HepG2 (cell line): ENCODE data around the gene MARCHF9. TPM values are rescaled to one million over a fixed set of nuclear protein-coding genes. Genes with fewer than 3 reads are reported as not detected.
A peak's percentile ranks its signal among the peaks of the same experiment; 100 is the strongest.

Source experiments
- DMAP1 ChIP-seq: IDR thresholded peaks from 2 replicates; pipeline ENCODE4 v1.6.1; 2016
- ELF3 ChIP-seq: IDR thresholded peaks from 2 replicates; pipeline ENCODE4 v1.6.1; 2016; ENCODE audit warnings: missing genetic modification reagents, missing compliant biosample characterization
- HDAC6 ChIP-seq: fragments of 200-600 bp; sonication (generic); IDR thresholded peaks from 2 replicates; pipeline ENCODE4 v1.7.0; 2017; ENCODE audit warnings: mild to moderate bottlenecking, antibody characterized with exemption, low read length, low read depth
- HNRNPK ChIP-seq: fragments of 200-400 bp; formaldehyde crosslinking; IDR thresholded peaks from 2 replicates; pipeline ENCODE4 v1.6.1; 2018; ENCODE audit warnings: low read length, low read depth, moderate library complexity, mild to moderate bottlenecking; ENCODE audit not compliant: poor library complexity, severe bottlenecking
- JDP2 ChIP-seq: sonication (generic); formaldehyde crosslinking; IDR thresholded peaks from 2 replicates; pipeline ENCODE4 v1.8.1; 2022; ENCODE audit warnings: missing genetic modification reagents, borderline replicate concordance
- JUN ChIP-seq: sonication (generic); formaldehyde crosslinking; IDR thresholded peaks from 2 replicates; pipeline ENCODE4 v1.4.0; 2020; ENCODE audit warnings: mild to moderate bottlenecking, missing genetic modification reagents
- KDM6A ChIP-seq: IDR thresholded peaks from 2 replicates; pipeline ENCODE4 v1.6.1; 2016; ENCODE audit warnings: low read depth
- MXD4 ChIP-seq: IDR thresholded peaks from 2 replicates; pipeline ENCODE4 v1.6.1; 2016; ENCODE audit warnings: mild to moderate bottlenecking, missing biosample characterization, missing genetic modification reagents
- MYC ChIP-seq: sonication (generic); formaldehyde crosslinking; IDR thresholded peaks from 2 replicates; pipeline ENCODE4 v1.9.0; 2021; ENCODE audit warnings: missing genetic modification reagents, borderline replicate concordance
- NFIB ChIP-seq: sonication (generic); formaldehyde crosslinking; IDR thresholded peaks from 2 replicates; pipeline ENCODE4 v1.9.0; 2021; ENCODE audit warnings: missing genetic modification reagents, mild to moderate bottlenecking, borderline replicate concordance
- SNAPC2 ChIP-seq: sonication (generic); formaldehyde crosslinking; IDR thresholded peaks from 2 replicates; pipeline ENCODE4 v1.8.1; 2022; ENCODE audit warnings: mild to moderate bottlenecking, missing genetic modification reagents
- SP5 ChIP-seq: IDR thresholded peaks from 2 replicates; pipeline ENCODE4 v1.6.1; 2016; ENCODE audit warnings: low read depth, borderline replicate concordance
- TBL1XR1 ChIP-seq: fragments of 150-350 bp; IDR thresholded peaks from 2 replicates; pipeline ENCODE4 v1.6.1; 2014; ENCODE audit warnings: borderline replicate concordance, low read length; ENCODE audit not compliant: partially characterized antibody
- ZFP36L1 ChIP-seq: sonication (generic); formaldehyde crosslinking; IDR thresholded peaks from 2 replicates; pipeline ENCODE4 v1.8.0; 2022; ENCODE audit warnings: mild to moderate bottlenecking, missing genetic modification reagents, moderate library complexity
- ZNF256 ChIP-seq: sonication (generic); formaldehyde crosslinking; conservative IDR thresholded peaks from 2 replicates; pipeline ENCODE4 v1.4.0; 2020; ENCODE audit warnings: missing genetic modification reagents
- ZNF264 ChIP-seq: sonication (generic); formaldehyde crosslinking; IDR thresholded peaks from 2 replicates; pipeline ENCODE4 v1.4.0; 2020; ENCODE audit warnings: missing genetic modification reagents
- ZNF569 ChIP-seq: sonication (generic); formaldehyde crosslinking; IDR thresholded peaks from 2 replicates; pipeline ENCODE4 v1.5.0; 2020; ENCODE audit warnings: mild to moderate bottlenecking, missing genetic modification reagents, moderate library complexity, borderline replicate concordance
- ZNF615 ChIP-seq: sonication (generic); formaldehyde crosslinking; IDR thresholded peaks from 2 replicates; pipeline ENCODE4 v1.5.0; 2020; ENCODE audit warnings: mild to moderate bottlenecking, missing genetic modification reagents, borderline replicate concordance
- ZNF75D ChIP-seq: sonication (generic); formaldehyde crosslinking; IDR thresholded peaks from 2 replicates; pipeline ENCODE4 v1.8.1; 2023; ENCODE audit warnings: missing genetic modification reagents, mild to moderate bottlenecking, borderline replicate concordance
- ZNF850 ChIP-seq: sonication (generic); formaldehyde crosslinking; conservative IDR thresholded peaks from 2 replicates; pipeline ENCODE4 v1.9.0; 2021; ENCODE audit warnings: mild to moderate bottlenecking, missing genetic modification reagents
- ZNF891 ChIP-seq: sonication (generic); formaldehyde crosslinking; IDR thresholded peaks from 2 replicates; pipeline ENCODE4 v1.5.0; 2020; ENCODE audit warnings: mild to moderate bottlenecking, missing genetic modification reagents
- ZSCAN22 ChIP-seq: sonication (generic); formaldehyde crosslinking; IDR thresholded peaks from 2 replicates; pipeline ENCODE4 v1.4.0; 2020; ENCODE audit warnings: mild to moderate bottlenecking, missing genetic modification reagents
- polyA plus RNA-seq, 8 experiments: library from polyadenylated mRNA; depleted of rRNA in 3 of 8; stranded (reverse) in 7 of 8; unstranded in 1 of 8; fragments of >200 nt; fragmentation: Illumina TruSeq in 4 of 8; extraction: Trizol in 4 of 8; gene quantifications; 2 replicates each; pipeline versions ENCODE4 v1.2.1 to v1.2.3, GENCODE V29; 2011 to 2016; ENCODE audit warnings: low read depth in 4 of 8, missing spikeins in 1 of 8, mixed read lengths in 1 of 8; ENCODE audit not compliant: insufficient read depth in 1 of 8
- total RNA-seq, 5 experiments: library from RNA; depleted of rRNA; stranded (reverse); fragments of >200 nt; fragmentation: Illumina TruSeq; extraction: Trizol; gene quantifications; 2 replicates each; pipeline ENCODE4 v1.2.3, GENCODE V29; 2016; ENCODE audit warnings: low read depth in 1 of 5
- TF ChIP-seq, protein P1 (sequence below): IDR thresholded peaks from 2 replicates; pipeline ENCODE4 v1.6.1; 2016; ENCODE audit warnings: control low read depth
- TF ChIP-seq, protein P2 (sequence below): sonication (generic); formaldehyde crosslinking; IDR thresholded peaks from 2 replicates; pipeline ENCODE4 v1.8.0; 2022; ENCODE audit warnings: missing genetic modification reagents, mild to moderate bottlenecking, borderline replicate concordance
- TF ChIP-seq, protein P3 (sequence below): sonication (generic); formaldehyde crosslinking; IDR thresholded peaks from 2 replicates; pipeline ENCODE4 v1.4.0; 2020; ENCODE audit warnings: missing genetic modification reagents, borderline replicate concordance

The MARCHF9 gene
- total and polyA plus RNA-seq, 2 of the 13 experiments (the other 11 are each of a cell fraction or from before 2014, with no cell fraction given): 5.7 to 9.6 TPM

DNA sequence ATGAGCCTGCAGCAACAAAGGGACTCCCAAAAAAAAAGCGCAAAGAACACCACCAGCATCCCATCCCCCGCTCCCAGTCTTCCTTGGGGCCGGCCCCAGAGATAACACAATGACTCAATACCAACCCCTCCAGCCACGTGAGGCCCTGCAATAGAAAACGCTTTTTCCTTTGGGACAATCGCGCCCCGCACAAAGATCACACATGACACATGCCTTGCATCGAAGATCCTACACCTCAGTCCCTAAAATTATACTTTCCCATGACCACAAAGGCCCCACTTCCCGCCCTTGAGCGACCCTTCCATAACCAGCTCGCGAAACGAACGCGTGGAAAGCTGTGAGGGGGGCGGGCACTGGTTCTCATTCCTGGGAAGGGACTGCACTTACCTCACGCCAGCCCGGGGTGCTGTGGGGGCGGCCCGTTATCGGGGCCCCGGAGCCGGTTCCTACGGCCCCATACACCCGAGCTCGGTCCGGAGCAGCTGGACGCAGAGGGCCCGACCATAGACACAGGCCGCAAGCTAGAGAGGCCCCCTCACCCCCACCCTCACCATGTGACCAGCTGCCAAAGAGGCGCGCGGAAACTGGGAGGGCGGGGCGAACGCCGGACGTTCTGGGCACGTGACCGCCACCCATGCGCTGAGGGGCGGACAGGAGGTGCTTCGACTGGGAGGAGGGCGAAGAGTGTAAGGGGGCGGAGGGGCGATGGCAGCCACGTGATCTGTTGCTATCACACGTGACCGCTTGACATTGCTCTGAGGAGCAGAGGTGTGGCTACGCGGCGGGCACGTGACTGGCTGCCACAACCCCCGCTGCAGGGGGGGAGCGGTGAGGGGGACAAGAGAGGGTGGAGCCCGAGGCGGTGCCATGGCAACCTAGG lies 2.9 kb upstream of the MARCHF9 start, which contains the start of gene CDK4 (continued):
- no peak for TF ChIP-seq KDM6A (CRISPR knock-in tag)
- TF ChIP-seq SNAPC2: peak; percentile 92
- TF ChIP-seq JDP2 (CRISPR knock-in tag): peak; percentile 30; the same call in 1 of the 2 replicates
- TF ChIP-seq ZFP36L1 (CRISPR knock-in tag): peak; percentile 94
- no peak for TF ChIP-seq ZNF615
- TF ChIP-seq, protein P1, sequence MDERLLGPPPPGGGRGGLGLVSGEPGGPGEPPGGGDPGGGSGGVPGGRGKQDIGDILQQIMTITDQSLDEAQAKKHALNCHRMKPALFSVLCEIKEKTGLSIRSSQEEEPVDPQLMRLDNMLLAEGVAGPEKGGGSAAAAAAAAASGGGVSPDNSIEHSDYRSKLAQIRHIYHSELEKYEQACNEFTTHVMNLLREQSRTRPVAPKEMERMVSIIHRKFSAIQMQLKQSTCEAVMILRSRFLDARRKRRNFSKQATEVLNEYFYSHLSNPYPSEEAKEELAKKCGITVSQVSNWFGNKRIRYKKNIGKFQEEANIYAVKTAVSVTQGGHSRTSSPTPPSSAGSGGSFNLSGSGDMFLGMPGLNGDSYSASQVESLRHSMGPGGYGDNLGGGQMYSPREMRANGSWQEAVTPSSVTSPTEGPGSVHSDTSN (CRISPR knock-in tag): 0 out of 2 replicates have a peak, but pooled peaks have one; percentile 44
- TF ChIP-seq ZNF256: 0 out of 2 replicates have a peak, but pooled peaks have one; percentile 55
- no peak for TF ChIP-seq HDAC6
- no peak for TF ChIP-seq ZNF850 (CRISPR knock-in tag)
- peak; percentile 97 for TF ChIP-seq MXD4
- TF ChIP-seq, protein P2, sequence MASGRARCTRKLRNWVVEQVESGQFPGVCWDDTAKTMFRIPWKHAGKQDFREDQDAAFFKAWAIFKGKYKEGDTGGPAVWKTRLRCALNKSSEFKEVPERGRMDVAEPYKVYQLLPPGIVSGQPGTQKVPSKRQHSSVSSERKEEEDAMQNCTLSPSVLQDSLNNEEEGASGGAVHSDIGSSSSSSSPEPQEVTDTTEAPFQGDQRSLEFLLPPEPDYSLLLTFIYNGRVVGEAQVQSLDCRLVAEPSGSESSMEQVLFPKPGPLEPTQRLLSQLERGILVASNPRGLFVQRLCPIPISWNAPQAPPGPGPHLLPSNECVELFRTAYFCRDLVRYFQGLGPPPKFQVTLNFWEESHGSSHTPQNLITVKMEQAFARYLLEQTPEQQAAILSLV: peak; percentile 80; the same call in 1 of the 2 replicates
- TF ChIP-seq NFIB (CRISPR knock-in tag): no peak
- TF ChIP-seq TBL1XR1: peak; percentile 35
- peak; percentile 83; the same call in 1 of the 2 replicates for TF ChIP-seq JUN (CRISPR knock-in tag)
- TF ChIP-seq ZNF569: peak; percentile 23; the same call in 1 of the 2 replicates
- TF ChIP-seq, protein P3, sequence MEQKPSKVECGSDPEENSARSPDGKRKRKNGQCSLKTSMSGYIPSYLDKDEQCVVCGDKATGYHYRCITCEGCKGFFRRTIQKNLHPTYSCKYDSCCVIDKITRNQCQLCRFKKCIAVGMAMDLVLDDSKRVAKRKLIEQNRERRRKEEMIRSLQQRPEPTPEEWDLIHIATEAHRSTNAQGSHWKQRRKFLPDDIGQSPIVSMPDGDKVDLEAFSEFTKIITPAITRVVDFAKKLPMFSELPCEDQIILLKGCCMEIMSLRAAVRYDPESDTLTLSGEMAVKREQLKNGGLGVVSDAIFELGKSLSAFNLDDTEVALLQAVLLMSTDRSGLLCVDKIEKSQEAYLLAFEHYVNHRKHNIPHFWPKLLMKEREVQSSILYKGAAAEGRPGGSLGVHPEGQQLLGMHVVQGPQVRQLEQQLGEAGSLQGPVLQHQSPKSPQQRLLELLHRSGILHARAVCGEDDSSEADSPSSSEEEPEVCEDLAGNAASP (CRISPR knock-in tag): peak; percentile 76
- TF ChIP-seq ZNF264 (CRISPR knock-in tag): 0 out of 2 replicates have a peak, but pooled peaks have one; percentile 41
- peak; percentile 31; the same call in 1 of the 2 replicates for TF ChIP-seq ELF3 (CRISPR knock-in tag)
- TF ChIP-seq ZNF75D (CRISPR knock-in tag): no peak
- peak; percentile 97 for TF ChIP-seq DMAP1 (CRISPR knock-in tag)
- peak; percentile 91 for TF ChIP-seq ZNF891
- peak; percentile 98 for TF ChIP-seq MYC (CRISPR knock-in tag)
- TF ChIP-seq SP5 (CRISPR knock-in tag): peak; percentile 92
- peak; percentile 86 for TF ChIP-seq HNRNPK
- TF ChIP-seq ZSCAN22 (CRISPR knock-in tag): 0 out of 2 replicates have a peak, but pooled peaks have one; percentile 40
